NCI-H2196 treated with DMSO at 0.1 percent for 48 hours (cell line): Measurements from ENCODE around the gene AASDHPPT.
A peak's percentile ranks its signal among the peaks of the same experiment; 100 is the strongest.
"Not testable (repeated sequence)": the region's sequence is repeated elsewhere in the genome, so short reads cannot be mapped to it uniquely, and the experiment has no call there.

Experiments
- DNase-seq: peaks from one replicate; lab custom pipeline; 2025; ENCODE audit not compliant: unreplicated experiment; lab: John Stamatoyannopoulos, UW

Gene AASDHPPT, protein sequence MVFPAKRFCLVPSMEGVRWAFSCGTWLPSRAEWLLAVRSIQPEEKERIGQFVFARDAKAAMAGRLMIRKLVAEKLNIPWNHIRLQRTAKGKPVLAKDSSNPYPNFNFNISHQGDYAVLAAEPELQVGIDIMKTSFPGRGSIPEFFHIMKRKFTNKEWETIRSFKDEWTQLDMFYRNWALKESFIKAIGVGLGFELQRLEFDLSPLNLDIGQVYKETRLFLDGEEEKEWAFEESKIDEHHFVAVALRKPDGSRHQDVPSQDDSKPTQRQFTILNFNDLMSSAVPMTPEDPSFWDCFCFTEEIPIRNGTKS

DNA sequence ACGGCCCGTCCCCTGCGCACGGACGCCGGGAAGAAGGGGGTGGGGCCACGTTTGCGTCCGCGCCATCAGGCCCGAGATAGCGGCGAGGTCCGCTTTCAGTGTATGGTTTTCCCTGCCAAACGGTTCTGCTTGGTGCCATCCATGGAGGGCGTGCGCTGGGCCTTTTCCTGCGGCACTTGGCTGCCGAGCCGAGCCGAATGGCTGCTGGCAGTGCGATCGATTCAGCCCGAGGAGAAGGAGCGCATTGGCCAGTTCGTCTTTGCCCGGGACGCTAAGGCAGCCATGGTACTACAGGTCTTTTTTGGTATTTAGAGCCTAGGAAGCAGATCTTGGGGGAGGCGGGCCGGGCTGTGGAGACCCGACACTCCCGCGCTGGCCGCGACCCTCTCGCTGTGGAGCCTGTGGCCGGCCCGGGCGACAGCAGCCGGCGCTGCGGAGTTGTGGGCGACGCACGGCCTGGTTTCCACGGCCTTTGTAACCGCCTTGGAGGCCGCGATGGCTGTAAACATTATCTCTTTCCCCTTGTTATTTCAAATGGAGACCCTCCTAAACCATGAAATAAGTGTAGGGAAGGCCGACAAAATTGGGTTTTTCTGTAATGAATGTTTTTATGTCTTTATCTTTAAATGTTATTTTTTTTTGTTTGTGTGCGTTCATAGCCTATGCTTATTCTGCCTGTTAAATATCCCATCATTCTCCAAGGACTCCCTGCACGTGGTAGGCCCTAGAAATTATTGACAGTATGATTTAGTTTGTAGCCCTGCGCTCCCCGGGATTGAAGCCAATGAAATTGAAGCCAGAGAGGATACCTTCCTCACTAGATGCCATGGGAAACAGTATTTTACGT is at the start of gene AASDHPPT:
Gene AASDHPPT, plus strand, starts transcription at position 54 of the 847 bp plus-strand sequence. Its CDS starts 49 bp downstream, at position 103.
- DNase-seq = no peak

DNA sequence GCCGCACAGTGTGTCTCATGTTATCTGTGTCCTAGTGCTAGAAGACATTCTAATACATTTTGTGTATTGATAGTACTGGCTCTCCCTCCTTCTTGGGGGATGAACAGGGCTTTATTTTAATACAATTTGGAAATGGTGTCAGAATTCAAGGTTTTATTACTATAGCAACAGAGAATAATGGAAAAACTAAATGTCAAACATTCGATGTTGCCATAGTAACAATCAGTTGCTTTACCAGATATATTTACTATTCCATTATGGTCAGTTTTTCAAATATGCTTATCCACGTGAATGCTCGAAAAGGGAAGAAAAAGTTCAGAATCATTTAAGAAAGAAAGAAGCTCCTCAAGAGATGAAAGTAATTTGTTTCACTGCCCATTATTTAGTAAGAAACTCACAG is 46.9 kb upstream of the AASDHPPT start:
- DNase-seq = no peak

DNA sequence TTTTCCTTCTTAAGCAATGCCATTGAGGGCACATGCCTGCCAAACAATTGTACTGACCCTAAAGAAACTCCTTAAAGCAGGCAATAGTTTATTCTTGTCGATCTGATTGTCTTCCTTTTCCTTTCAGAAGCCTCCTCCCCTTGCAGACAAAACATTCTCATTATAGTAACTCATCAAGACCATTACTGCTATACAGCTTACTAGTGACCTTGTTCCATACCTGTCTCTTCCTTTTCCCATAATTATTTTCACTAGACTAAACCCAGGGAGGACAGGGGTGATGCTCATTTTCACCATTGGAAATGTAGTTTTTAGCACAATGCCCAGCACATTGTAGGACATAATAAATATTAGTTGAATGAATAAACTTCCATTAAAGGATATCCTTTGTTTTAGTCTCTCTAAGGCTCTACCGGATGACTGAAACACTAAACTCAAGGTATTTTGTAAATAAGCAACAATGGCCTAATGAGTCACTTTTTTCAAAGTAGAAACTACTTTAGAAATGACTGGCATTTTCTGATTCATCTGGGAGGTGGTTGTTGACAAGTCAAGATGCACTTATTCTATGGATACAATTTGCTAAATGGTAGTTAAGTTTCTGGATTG is 46.2 kb upstream of the AASDHPPT start:
- no peak for DNase-seq

DNA sequence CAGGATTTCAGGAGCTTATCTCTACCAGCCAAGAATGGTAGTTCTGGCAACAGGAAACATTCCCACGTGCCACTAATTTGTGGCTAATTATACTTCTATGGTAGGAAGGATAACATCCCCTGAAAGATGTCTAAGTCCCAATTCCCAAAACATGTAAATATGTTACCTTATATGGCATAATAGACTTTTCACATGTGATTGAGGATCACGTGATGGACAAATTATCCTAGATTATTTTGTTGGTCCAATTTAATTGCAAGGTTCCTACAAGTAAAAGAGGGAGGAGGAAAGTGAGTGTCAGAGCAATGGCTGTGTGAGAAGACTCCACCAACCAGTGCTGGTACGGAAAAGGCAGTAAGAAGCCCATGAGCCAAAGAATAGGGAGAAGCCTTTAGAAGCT is 45.5 kb upstream of the AASDHPPT start:
- no peak for DNase-seq

DNA sequence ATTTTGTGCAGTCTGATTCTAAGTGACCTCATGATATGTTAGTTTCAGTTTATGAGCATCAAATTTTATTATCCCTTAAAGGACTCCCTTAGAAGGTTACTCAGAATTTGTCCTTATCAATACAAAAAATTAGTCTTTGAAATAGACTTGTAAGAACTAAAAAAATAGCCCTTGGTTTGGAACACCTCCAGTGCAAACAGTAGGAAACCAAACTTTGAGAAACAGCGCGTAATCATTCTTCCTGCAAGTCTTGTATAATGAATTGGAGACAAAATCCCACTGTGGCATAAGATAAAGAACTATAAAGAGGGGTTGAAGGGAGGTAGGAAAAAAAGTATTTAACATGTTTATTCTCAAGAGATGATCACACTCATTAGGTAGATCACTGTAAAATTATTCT is 44.6 kb upstream of the AASDHPPT start:
- DNase-seq = no peak

DNA sequence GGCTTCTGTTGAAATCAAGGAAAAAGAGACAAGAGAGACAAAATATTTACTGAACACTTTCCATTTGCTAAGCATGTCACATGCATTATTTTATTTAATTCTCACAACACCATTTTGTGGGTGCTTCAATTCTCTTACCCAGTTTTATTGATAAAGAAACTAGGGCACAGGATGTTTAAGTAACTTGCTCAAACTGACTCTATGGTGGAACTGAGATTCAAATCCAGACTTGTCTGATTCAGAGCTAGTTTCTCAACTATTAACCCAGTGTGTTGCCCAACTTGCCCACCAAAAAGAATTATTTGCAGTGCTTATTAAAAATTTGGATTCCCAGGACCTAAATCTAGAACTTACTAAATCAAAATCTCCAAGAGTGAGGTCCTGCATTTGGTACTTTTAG is 33.9 kb upstream of the AASDHPPT start:
- DNase-seq = no peak

DNA sequence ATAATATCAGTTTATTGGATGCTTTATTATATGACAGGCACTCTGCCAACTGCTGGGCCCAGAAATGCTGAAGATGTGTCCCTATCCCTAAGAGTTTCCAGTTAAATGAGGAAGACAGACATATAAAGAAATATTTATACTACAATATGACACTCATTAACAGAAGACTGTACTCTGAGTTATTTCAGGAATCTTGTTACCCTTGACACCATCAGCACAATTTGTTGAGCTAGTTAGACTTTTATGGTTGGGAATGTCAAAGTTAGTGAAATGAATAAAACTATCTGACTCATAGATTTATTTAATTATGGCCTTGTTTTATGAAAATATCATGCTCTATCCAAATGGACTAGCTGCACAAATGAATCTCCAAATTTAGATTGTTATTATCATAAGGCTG is 29.8 kb upstream of the AASDHPPT start:
- DNase-seq = no peak

DNA sequence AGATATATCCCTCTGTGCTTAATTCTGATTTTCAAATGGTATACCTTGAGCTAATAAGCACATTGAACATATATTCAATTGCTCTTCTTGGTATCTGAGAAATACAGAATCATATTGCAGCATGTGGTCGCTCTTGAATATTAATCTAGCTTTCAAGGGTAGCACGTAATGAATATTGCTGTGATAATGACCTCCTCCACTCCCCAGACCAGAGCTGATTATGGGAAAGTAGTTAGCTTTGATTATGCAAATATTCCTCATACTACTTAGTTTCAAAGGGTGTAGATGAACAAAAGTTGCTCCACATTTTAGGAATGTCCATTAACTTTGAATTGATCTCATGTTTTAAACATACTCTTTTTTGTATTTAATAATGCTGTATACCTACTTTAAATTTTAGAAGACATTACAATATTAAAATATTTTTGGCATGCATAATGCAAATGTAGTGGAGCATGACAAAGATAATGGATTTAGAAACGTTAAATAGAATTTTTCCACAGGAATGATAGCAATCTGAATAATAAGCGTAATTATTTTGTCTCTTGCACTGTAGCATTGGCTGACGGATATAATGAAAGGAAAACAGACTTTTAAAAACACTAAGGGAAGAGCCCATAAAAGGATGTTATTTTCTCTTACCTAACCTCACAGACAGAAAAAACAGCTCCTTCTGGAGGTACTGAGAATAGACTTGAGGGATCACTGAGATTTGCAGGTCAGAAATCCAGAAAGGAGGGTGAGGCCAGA is 27.6 kb upstream of the AASDHPPT start:
- no peak for DNase-seq

DNA sequence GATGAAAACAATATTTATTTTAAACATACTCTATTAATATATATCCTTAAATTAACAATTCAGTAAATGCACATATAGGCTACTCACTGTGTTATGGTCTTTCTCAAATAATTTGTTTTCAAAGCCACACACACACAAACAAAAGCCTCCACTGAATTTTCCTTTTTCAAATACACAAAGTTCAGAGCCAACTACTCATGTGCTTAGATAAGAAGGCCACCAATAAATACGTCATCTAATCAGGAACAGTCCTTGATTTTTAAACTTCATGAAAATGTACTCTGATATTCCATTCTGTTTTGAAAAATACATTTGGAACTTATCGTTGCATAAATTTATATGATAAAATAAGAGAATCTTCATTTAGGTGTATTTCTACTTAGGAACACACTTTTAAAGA is 26.4 kb upstream of the AASDHPPT start:
- DNase-seq = no peak

DNA sequence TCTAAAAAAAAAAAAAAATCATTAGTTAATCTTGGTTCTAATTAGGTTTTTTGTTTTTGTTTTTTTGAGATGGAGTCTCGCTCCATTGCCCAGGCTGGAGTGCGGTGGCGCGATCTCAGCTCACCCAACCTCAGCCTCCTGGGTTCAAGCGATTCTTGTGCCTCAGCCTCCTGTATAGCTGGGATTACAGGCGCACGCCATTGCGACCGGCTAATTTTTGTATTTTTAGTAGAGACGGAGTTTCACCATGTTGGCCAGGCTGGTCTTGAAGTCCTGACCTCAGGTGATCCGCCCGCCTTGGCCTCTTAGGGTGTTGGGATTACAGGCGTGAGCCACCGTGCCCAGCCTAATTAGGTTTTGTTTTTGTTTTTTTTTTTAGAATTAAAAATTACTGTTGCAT is 19.1 kb upstream of the AASDHPPT start:
- not testable (repeated sequence) for DNase-seq

DNA sequence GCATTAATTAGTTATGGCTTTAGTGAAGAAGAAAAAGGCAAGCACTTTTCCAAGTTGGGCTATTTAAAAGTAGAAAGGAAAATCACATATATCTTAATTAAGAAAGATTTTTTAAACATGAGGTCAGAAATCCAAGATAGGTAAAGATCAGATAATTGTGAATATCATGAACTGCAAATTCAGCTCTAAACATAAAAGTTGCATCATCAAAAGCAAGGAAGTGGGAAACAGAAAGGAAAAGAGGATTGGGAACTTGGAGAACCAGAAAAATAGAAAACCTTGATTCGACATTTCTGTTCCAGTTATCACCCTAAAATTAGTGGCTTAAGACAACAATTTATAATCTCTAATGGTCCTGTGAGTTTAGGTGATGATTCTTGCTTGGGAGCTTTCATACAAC is 17.8 kb upstream of the AASDHPPT start:
- DNase-seq = no peak

DNA sequence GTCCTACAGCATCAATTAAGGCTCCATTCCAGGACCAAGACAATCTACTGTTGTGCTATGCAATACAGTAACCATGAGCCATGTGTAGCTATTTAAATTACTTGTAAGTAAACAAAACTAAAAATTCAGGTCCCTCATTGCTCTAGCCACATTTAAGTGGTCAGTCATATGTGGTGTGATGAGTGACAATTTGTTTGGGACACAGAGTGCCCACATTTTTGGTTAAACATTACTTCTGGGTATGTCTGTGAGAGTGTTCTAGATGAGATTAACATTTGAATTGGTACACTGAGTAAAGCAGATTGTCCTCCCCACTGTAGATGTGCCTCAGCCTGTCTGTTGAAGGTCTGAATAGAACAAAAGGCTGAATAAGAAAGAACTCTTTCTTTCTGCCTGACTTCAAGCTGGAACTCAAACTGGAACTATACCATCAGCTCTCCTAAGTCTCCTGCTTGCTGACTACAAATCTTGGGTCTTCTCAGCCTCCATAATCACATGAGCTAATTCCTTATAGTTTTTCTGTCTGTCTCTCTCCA is 16.1 kb upstream of the AASDHPPT start:
- no peak for DNase-seq

DNA sequence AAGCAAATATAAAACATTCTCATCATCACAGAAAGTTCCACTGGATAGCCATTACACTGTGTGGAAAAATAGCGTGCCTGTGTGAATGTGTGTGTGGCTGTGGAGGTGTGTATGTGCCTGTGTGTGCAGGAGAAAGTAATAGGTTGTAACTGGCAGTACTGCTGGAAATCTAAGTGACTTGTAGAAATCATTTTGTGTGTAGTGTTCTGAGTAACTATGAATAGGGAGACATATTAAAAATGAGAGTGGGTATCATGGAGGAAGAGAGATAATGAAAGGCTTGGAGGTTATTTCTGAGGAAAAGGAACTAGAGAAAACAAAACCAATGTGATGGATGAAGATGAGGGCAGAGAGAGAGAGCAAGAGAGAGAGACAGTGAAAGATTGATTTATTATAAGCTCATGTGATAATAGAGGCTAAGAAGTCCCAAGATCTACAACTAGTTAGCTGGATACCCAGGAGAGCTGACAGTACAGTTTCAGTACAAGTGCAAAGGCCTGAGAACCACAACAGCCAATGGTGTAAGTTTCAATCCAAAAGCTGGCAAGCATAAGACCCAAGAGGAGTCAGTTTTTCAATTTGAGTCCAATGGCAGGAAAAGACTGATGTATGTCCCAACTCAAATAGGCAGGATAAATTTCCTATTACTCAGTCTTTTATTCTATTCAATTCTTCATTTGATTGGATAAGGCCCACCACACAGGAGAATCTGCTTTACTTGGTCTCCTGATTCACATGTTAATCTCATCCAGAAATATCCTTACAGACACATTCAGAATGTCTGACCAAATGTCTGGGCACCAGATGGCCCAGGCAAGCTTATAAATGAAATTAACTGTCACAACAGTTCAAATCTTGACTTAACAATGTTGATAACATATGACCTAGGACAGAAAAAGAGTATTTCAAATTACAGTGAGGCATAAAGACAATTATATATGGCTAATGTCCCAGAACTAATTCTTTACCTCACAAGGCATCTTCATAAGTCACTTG is 15.2 kb upstream of the AASDHPPT start:
- no peak for DNase-seq

DNA sequence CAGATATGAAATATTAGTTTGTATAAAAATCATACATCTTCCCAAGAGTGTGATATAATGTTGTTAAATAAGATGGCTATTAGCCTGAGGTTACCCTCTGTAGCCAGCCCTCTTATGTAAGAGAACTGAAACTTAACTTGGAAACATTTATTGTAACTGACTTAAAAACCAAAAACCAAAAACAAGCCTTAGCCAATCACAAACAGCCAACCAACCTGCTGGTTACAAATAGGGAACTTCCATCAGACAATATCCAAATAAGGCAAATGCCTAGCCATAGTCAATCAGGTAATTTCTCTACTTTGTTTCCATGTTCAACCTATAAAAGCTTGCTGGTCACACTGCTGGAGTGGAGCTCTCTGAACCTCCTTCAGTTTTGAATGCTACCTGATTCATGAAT is 14.5 kb upstream of the AASDHPPT start:
- DNase-seq = no peak

DNA sequence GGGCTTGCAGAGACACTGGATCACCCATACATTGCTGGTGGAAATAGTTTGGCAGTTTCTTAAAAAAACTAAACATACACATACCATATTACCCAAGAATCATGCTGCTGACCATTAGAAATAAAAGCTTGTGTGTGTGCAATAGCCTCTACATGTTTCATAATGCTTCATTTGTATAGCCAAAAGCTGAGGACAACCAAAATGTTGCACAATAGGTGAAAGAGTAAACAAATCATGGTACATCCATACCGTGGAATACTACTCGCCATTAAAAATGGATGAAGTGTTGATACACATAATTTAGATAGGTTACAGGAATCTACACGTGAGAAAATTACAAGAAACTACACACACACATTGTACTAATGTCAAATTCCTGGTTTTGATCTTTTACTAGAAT is 6.9 kb upstream of the AASDHPPT start:
- DNase-seq = no peak

DNA sequence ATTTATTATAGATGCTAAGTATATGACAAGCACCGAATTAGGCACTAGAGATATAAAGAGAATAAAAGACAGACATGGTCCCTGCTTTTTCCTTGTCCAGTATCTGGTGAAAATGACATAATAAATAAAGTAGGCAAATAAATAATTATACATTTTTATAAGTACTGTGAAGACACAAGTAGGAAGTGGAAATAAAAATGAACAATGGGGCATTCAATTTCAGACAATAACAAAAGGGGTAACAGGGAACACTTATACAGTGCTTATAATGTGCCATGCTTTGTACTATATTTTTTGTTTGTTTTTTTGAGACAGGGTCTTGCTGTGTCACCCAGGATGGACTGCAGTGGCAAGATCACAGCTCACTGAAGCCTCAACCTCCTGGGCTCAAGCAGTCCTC is 4.7 kb upstream of the AASDHPPT start:
- DNase-seq = no peak

DNA sequence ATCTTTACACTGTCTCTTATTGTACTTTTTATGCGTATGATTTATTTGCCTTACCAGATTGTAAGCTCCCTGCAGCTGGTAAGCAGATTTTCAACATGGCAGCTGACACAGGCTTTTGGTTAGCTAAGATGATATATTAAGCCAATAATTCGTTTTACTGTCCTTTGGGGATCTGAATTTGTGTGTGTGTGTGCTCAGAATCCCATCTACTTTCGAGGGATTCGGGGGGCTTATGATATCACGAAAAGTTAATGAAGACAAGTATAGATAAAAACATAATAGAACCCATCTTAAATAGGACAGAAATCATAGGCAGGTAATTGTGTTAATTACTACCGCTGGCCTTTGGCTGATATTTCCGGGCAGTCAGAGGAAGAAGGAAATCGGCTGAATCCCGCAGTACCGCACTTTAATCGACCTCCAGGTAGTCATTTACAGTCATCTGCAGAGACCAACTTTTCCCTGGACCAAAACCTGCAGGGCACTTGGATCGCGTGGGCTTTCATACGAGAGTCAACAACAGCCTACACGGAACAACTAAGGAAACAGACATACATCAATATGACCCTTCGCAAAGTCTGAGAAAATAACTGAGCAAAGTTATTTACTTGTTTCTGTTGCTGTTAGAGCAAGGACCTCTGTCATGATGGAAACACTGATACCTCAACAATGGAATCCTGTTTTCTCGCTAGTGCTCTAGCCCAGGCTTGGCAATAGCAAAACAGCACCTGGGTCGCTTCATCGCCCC is 1.1 kb upstream of the AASDHPPT start:
- no peak for DNase-seq

DNA sequence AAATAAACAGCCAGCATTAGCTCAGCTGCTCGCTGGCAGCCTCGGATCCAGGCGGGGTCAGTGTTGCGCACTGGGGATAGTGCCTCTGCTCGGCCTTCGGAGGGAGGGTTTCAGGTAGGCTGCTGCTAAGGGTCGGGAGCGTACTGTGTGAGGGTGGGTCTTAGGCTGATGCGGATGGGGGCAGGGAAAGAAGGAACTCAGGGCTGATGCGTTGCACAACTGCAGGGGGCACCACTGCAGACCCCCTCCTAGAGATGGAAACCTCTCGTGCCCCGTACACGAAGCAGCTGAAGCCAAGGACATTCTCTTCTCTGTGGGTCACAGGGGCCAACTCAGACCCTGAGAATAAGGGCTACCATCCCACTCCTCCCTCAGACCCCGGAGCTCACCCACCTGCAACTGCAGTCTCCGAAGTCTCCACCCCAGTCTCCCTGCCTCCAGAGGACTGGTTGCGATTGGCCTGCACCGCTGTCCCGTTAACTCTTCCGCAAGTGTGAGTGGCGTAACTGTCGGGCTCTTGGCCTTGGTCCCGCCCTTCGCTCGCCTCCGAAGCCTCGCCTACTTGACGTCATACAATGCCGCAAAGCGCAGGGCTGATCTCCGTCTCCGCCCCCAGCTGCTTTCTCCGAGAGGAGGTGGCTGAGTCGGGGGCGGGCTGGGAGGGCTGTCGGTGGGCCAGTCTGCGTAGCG is 398 bp upstream of the AASDHPPT start, which contains the start of gene KBTBD3:
Gene KBTBD3, minus strand, starts transcription at position 429 of the 690 bp plus-strand sequence. CDS start 18,250 bp downstream, outside the sequence.
- DNase-seq = peak; percentile 98
